ENCODE results near the gene ISM1.

ISM1 gene

DNA sequence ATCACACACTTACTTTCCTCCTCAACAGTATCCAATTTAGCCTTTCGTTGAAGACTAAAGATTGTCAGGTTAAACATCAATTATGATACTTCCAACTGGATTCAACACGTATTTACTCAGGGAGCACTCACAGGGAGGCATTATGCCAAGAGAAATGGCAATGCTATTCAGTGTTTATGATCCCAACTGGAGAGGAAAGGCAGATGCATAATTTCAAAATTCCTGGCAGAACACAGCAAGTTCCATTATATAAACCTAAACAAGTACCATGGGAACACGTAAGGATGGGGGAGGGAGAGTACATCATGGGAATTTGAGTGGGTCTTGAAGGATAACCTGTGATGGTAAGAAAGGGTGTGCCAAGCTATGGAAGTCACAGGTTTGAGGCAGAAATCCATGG, 112.7 kb downstream of the ISM1 start:
- TF ChIP-seq CEBPB (IDR thresholded peaks at IDR 0.05), result no peak

- TF ChIP-seq NFIC (IDR thresholded peaks at IDR 0.05), result no peak
- TF ChIP-seq, protein P1, sequence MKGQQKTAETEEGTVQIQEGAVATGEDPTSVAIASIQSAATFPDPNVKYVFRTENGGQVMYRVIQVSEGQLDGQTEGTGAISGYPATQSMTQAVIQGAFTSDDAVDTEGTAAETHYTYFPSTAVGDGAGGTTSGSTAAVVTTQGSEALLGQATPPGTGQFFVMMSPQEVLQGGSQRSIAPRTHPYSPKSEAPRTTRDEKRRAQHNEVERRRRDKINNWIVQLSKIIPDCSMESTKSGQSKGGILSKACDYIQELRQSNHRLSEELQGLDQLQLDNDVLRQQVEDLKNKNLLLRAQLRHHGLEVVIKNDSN (IDR thresholded peaks at IDR 0.05), result no peak
Measured at GRCh38 chr20:13336308-13337089, 115.4 kb downstream of the ISM1 start.

- TF ChIP-seq RAD21 (IDR thresholded peaks at IDR 0.05; ENCODE audit: low read depth), result no peak
- no peak for TF ChIP-seq CEBPB (IDR thresholded peaks at IDR 0.05)
- TF ChIP-seq, protein P2, sequence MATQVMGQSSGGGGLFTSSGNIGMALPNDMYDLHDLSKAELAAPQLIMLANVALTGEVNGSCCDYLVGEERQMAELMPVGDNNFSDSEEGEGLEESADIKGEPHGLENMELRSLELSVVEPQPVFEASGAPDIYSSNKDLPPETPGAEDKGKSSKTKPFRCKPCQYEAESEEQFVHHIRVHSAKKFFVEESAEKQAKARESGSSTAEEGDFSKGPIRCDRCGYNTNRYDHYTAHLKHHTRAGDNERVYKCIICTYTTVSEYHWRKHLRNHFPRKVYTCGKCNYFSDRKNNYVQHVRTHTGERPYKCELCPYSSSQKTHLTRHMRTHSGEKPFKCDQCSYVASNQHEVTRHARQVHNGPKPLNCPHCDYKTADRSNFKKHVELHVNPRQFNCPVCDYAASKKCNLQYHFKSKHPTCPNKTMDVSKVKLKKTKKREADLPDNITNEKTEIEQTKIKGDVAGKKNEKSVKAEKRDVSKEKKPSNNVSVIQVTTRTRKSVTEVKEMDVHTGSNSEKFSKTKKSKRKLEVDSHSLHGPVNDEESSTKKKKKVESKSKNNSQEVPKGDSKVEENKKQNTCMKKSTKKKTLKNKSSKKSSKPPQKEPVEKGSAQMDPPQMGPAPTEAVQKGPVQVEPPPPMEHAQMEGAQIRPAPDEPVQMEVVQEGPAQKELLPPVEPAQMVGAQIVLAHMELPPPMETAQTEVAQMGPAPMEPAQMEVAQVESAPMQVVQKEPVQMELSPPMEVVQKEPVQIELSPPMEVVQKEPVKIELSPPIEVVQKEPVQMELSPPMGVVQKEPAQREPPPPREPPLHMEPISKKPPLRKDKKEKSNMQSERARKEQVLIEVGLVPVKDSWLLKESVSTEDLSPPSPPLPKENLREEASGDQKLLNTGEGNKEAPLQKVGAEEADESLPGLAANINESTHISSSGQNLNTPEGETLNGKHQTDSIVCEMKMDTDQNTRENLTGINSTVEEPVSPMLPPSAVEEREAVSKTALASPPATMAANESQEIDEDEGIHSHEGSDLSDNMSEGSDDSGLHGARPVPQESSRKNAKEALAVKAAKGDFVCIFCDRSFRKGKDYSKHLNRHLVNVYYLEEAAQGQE (IDR thresholded peaks at IDR 0.05; ENCODE audit: low read depth), result no peak
- TF ChIP-seq ZBTB7A (IDR thresholded peaks at IDR 0.05; ENCODE audit: low read depth), result no peak
- TF ChIP-seq, protein P1 (IDR thresholded peaks at IDR 0.05), result no peak
- no peak for TF ChIP-seq TAF1 (IDR thresholded peaks at IDR 0.05; ENCODE audit: low read depth)
- TF ChIP-seq EGR1 (IDR thresholded peaks at IDR 0.05), result no peak
- TF ChIP-seq MAX (IDR thresholded peaks at IDR 0.05), result no peak
- TF ChIP-seq FOXM1 (IDR thresholded peaks at IDR 0.05; ENCODE audit: borderline replicate concordance, low read depth), result no peak
- TF ChIP-seq NFIC (IDR thresholded peaks at IDR 0.05), result no peak
- TF ChIP-seq TCF12 (IDR thresholded peaks at IDR 0.05; ENCODE audit: low read depth), result no peak
- no peak for TF ChIP-seq CREB1 (IDR thresholded peaks at IDR 0.05; ENCODE audit: low read depth)
- TF ChIP-seq EP300 (IDR thresholded peaks at IDR 0.05; ENCODE audit: borderline replicate concordance), result no peak
- TF ChIP-seq YY1 (IDR thresholded peaks at IDR 0.05; ENCODE audit: low read depth), result no peak
Measured at GRCh38 chr20:13337090-13337784, 116.2 kb downstream of the ISM1 start.

GRCh38 chr20:13338097-13338661, 117.1 kb downstream of the ISM1 start:
- TF ChIP-seq YY1 (IDR thresholded peaks at IDR 0.05; ENCODE audit: low read depth) (no peak), NFIC (IDR thresholded peaks at IDR 0.05) (no peak), TEAD4 (IDR thresholded peaks at IDR 0.05) (no peak), CEBPB (IDR thresholded peaks at IDR 0.05) (no peak), MAX (IDR thresholded peaks at IDR 0.05) (no peak), FOXM1 (IDR thresholded peaks at IDR 0.05; ENCODE audit: borderline replicate concordance, low read depth) (no peak), CREB1 (IDR thresholded peaks at IDR 0.05; ENCODE audit: low read depth) (no peak), EP300 (IDR thresholded peaks at IDR 0.05; ENCODE audit: borderline replicate concordance) (no peak), ZBTB7A (IDR thresholded peaks at IDR 0.05; ENCODE audit: low read depth) (no peak), EGR1 (IDR thresholded peaks at IDR 0.05) (no peak), TAF1 (IDR thresholded peaks at IDR 0.05; ENCODE audit: low read depth) (no peak), RAD21 (IDR thresholded peaks at IDR 0.05; ENCODE audit: low read depth) (no peak), TCF12 (IDR thresholded peaks at IDR 0.05; ENCODE audit: low read depth) (no peak)
- TF ChIP-seq, protein P1 (IDR thresholded peaks at IDR 0.05), result no peak
- TF ChIP-seq, protein P2 (IDR thresholded peaks at IDR 0.05; ENCODE audit: low read depth), result no peak

- TF ChIP-seq ZBTB7A (IDR thresholded peaks at IDR 0.05; ENCODE audit: low read depth) (no peak), EGR1 (IDR thresholded peaks at IDR 0.05) (no peak), RAD21 (IDR thresholded peaks at IDR 0.05; ENCODE audit: low read depth) (no peak), FOXM1 (IDR thresholded peaks at IDR 0.05; ENCODE audit: borderline replicate concordance, low read depth) (no peak), EP300 (IDR thresholded peaks at IDR 0.05; ENCODE audit: borderline replicate concordance) (no peak), YY1 (IDR thresholded peaks at IDR 0.05; ENCODE audit: low read depth) (no peak), TAF1 (IDR thresholded peaks at IDR 0.05; ENCODE audit: low read depth) (no peak), CEBPB (IDR thresholded peaks at IDR 0.05) (no peak)
Measured at GRCh38 chr20:13338999-13339411, 117.9 kb downstream of the ISM1 start.
